ENCODE measurements around the gene SOCS2.

Gene SOCS2

GRCh38 chr12:93567174-93567573 lies 5.3 kb upstream of the SOCS2 start:
- DNase-seq (ENCODE audit: low spot score): no peak

DNA sequence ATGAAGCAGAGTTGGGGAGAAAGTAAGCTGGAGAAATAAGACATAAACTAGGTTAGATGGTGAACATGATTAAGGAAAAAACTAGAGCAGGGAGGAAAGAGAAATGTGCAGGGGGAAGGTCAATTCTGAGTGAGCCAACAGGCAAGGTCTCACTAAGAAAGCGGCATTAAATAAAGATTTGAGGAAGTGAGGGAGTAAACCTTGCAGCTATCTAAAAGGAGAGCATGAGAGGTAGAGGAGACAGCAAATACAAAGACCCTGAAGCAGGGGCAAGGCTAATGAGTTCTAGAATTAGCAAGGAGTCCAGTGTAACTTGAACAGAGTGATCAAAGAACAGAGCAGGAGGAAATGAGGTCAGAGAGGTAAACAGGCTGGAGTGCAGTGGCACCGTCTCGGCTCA lies 4.4 kb upstream of the SOCS2 start:
- no peak for DNase-seq (ENCODE audit: low spot score)

DNA sequence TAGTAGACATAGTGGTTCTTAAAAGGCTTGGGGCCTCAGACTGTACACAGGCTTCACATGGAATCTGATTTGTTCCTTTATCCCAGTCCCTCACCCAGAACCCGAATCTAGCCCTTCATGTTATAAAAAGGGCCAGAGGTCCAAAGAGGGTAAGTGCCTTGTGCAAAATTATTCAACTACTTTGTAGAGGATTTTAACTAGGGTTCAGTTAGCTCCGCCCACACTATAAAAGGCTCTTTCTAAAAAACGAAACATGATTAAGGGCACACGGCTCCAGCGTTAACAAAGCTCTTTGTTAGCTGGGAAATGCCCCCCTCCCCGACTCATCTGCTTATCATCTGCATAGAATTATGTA lies 3.2 kb upstream of the SOCS2 start:
- no peak for DNase-seq (ENCODE audit: low spot score)

GRCh38 chr12:93569656-93570551 lies 2.6 kb upstream of the SOCS2 start:
- peak; percentile 75 for DNase-seq (ENCODE audit: low spot score)

DNA sequence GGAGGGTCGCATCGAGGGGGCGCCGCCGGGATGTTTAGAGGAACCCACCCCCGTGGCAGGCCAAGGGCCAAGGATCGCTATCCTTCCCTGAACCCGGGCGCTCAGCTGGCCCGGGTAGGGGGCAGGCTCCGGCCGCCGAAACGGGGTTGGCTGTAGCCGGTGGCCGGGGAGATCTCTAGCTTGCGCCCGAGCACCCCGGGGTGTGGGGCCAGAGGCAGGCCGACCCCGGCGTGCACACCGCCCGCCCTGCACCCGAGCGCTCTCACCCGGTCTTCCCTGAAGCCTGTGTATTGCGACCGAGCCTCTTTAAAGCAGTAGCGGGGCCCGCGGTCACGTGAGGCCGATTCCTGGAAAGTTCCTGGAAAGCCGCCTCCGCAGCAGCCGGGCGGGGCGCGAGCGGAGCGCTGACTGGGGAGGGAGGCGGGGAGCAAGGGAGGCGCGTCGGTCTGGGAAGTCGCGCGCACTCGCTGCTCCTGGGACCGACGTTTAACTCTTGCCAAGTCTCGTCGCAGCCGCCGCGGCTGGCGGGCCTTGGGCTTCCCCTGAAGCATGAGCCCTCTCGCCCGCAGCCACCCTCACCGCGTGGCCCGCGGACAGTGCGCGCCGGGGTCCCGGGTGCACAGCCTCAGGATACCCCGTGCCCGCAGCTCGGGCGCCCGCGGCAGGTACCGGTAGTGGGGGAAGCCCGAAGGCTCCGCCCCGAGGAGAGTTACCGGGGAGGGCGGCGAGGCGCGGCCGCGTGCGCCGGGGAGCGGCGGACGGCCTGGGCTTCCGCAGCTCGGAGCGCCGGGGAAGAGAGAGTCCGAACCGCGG lies 1.7 kb upstream of the SOCS2 start:
- DNase-seq (ENCODE audit: low spot score): peak; percentile 94

DNA sequence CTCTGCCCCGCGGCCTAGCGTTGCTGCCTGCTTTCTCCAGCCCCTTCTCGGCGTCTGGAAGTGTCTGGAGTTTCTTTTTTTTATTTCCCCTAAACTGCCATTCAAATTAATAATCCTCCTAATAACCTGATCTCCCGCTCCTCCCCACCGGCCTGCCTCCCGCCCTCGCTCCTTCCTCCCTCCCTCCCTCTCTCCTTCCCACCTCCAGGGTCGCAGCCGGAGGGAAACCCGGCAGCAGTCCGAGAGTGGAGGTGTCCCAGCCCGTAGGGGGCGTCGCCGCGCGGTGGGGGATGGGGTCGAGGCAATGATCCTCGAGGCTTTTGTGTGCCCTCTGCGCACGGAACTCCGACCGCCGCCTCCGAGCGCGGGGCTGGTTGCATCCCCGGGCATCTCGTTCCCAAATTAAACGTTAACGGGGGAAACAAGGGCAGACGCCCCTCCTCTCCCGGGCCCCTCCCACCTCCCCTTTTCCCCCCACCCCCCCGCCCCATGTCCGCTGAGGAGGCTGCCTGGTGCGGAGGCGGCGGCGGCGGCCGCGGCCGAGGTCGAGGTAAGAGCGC lies 1.0 kb upstream of the SOCS2 start:
- peak; percentile 45 for DNase-seq (ENCODE audit: low spot score)

DNA sequence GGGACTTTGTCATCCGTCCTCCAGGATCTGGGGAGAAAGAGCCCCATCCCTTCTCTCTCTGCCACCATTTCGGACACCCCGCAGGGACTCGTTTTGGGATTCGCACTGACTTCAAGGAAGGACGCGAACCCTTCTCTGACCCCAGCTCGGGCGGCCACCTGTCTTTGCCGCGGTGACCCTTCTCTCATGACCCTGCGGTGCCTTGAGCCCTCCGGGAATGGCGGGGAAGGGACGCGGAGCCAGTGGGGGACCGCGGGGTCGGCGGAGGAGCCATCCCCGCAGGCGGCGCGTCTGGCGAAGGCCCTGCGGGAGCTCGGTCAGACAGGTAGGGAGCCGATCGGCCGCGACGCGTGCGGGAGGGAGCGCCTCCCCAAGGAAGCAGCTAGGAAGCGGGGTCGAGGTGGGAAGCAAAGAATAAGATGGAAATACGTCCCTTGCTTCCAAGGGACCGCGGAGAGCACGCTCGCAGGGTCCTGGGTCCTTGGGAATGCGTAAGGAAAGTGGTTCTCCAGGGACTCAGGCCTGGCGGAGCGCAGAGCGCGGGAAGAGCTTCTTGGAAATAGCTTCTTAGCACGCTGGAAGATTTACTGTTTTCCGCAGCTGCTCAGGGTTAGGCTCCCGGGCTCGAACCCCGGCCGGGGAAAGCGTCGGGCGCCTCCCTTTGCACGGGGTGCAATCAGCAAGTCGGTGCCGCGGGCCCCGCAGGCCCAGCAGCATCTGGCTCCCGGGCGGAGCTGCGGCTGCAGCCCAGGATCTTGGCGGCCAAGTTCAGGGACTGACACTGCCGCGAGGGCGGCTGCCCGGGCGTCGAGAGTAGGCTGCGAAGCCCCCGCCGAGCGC lies 457 bp downstream of the SOCS2 start:
- peak; percentile 7 for DNase-seq (ENCODE audit: low spot score)

DNA sequence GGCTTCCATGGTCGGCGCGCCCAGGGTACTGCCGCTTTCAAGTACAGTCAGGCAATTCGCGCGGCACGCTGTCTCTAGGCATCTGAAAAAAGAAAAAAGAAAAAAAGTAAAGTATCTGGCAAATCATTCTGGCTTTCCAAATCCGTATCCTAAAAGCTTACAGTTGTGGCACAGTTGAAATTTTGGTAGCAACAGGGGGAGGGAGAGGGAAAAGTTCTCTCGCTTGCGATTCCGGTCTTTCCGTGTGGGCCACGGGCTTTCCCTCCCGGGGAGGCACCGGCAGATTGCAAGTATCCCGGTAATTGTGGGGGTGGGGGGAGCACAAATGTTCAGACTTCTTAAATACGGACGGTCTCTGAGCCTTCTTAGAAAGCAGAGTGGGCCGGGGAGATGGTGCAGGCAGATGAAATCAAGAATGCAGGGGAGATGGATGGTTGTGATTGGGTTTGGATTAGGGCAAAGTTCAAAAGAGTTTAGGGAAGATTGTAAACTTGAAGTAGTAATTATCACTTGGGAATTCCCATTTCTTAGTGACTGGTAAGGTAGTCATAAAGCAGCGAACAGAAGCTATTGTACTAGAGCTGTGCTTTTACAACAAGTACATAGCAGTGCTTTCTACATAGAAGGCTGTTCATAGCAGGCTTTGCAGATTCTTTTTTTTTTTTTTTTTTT lies 1.2 kb downstream of the SOCS2 start:
- peak; percentile 30 for DNase-seq (ENCODE audit: low spot score)

- no peak for DNase-seq (ENCODE audit: low spot score)
Measured at GRCh38 chr12:93577222-93577621, 4.7 kb downstream of the SOCS2 start.

DNA sequence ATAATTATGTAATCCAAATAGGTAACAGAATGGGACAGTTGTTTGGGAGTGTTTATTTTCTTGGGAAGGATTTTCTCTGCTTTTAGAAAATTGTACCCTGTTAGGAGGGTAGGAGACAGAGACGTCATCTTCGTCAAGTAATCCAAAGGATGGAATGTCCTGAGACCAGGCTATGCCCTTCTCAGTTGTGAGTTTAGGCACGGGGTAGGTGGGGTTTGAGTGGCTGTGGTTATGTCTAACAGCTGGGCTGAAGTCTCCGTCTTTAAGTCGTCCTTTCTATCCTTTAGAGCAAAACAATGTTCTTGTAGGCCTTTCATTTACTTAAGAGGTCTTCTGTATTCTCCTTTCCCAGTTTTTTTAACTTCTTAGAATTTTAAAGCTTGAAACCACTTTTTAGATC lies 5.7 kb downstream of the SOCS2 start:
- no peak for DNase-seq (ENCODE audit: low spot score)

DNA sequence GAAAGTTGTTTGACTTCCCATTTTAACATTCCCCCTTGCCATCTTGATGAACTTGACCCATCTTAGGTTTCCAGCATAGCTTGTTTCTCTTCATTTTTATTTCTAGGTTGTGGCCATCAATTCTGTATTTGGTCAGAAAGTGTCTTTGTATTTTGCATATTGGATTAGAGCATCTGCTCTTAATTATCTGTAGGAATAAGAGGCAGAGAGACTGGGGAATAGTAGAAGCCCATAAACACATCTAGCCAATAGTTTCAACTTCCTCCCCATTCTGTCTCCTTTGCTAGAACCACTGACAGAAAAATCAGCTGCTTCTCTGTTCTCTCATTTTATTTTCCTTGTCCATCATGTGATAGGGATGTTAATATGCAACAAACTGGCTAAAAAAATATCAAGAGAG lies 8.2 kb downstream of the SOCS2 start:
- no peak for DNase-seq (ENCODE audit: low spot score)

GRCh38 chr12:93581370-93581769 lies 8.9 kb downstream of the SOCS2 start:
- DNase-seq (ENCODE audit: low spot score): no peak

DNA sequence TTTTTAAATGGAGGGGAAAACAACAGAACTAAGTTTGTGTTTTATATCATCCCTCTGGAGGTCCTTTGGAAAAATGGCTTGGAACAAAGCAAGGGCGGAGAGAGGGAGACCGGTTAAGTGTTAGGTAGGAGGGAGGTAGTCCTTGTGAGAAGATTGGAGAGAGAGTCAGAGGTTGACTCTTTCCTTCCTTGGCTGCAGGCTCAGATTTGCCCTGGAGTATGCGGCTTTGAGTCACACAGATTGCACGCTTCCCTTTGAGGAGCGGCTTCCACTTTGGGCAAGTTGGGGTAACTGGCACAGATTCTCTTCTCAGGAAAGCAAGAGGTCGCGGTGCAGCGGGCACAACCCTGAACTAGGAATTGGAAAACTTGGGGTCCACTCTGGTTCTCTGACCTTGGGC lies 9.9 kb downstream of the SOCS2 start:
- no peak for DNase-seq (ENCODE audit: low spot score)

- DNase-seq (ENCODE audit: low spot score): no peak
Measured at GRCh38 chr12:93583627-93584392, 11.3 kb downstream of the SOCS2 start.

GRCh38 chr12:93585247-93585646 lies 12.8 kb downstream of the SOCS2 start:
- no peak for DNase-seq (ENCODE audit: low spot score)

- DNase-seq (ENCODE audit: low spot score): no peak
Measured at GRCh38 chr12:93587611-93588010, 15.1 kb downstream of the SOCS2 start.

- DNase-seq (ENCODE audit: low spot score): peak; percentile 42
Measured at GRCh38 chr12:93589081-93589480, 16.6 kb downstream of the SOCS2 start.

DNA sequence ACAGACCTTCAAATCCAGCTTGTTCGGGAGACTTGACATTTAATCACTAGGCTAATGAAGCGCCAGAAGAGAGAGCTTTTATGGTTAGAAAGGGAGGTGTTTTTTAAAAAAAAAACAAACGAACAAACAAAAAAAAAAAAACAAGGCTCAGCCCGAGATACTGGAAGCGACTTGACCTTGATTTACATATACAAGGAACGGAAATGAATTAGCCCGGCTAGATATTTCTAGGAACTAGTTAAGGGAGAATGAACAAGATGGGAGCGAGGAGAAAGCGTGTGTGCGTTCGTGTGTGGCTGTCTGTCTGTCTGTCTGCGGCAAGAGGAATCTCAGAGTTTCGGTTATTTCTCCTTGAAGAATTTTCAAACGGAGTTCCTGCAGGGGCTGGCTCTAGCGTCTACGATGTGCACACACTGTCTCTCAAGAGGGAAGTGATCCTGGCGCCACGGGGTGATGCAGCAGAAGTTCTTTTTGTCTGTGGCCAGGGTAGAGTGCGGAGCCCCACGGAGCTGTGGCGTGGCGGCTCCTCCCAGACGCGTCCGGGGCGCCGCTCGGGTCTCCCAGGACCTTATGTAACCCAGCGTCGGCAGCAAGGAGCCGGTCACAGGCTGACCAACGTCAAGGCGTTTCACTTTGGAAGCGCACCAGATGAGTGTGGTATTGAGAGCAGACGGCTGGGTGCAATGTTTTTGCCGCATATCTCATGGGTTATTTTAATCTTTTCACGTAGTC lies 18.8 kb downstream of the SOCS2 start:
- peak; percentile 73 for DNase-seq (ENCODE audit: low spot score)

DNA sequence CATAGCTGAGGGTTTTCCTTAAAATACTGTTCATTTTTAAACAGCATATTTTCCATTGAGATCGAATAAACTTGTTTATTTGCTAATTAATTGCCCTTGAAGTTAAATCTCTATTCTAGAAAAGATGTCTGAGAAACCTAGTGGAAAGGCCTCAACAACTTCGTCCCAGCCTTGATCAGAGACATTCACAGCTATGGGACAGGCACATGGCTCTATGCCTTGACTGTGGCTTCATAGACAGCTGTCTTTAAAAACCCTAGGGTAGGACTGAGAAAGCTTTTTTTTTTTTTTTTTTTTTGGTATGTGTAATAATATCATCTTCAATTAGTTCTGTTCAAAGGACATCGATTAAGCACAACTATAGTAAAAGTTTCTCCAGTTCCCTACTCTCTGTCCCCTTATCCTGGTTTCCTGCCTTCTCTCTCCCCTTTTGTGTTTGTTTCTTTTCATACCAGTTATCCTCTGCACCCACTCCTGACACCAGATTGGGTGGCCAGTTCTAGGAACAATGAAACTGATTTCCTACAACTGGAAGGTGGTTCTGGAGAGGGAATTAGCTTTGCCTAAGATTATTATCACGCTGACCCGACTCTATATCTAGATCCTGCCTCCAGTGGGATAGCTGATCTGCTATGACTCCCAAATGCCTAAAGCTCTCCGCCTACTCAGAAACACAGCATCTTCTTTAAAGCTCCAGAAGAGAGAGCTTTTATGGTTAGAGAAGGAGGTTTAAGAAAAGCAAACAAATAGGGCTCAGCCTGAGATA lies 20.3 kb downstream of the SOCS2 start:
- DNase-seq (ENCODE audit: low spot score): peak; percentile 52
